GM23248 (cell line): Measurements from ENCODE around the gene ELOB. TPM values are rescaled to one million over a fixed set of nuclear protein-coding genes. Genes with fewer than 3 reads are reported as not detected.

Experiments used
- DNase-seq: peaks from one replicate; pipeline ENCODE4 v3.0.0-alpha.2; 2015
- H2AFZ ChIP-seq: fragments of 200-600 bp; sonication (generic); 2 replicates; pipeline ENCODE4 v1.6.1; 2016; ENCODE audit warnings: antibody characterized with exemption
- H3F3A ChIP-seq: fragments of 200-600 bp; sonication (generic); 2 replicates; pipeline ENCODE4 v1.6.1; 2016; ENCODE audit warnings: mild to moderate bottlenecking, antibody characterized with exemption, mixed run types; ENCODE audit not compliant: insufficient read depth
- H3K27ac ChIP-seq: fragments of 200-600 bp; sonication (generic); 2 replicates; pipeline ENCODE4 v1.5.1; 2016; ENCODE audit warnings: mild to moderate bottlenecking
- H3K27me3 ChIP-seq: fragments of 200-600 bp; sonication (generic); replicated peaks from 2 replicates; pipeline ENCODE4 v1.6.1; 2016; ENCODE audit warnings: mild to moderate bottlenecking; ENCODE audit not compliant: insufficient read depth
- H3K36me3 ChIP-seq: fragments of 200-600 bp; sonication (generic); 2 replicates; pipeline ENCODE4 v1.6.1; 2016; ENCODE audit warnings: low read depth, mild to moderate bottlenecking
- H3K4me1 ChIP-seq: fragments of 200-600 bp; sonication (generic); 2 replicates; pipeline ENCODE4 v1.6.1; 2016; ENCODE audit warnings: mild to moderate bottlenecking; ENCODE audit not compliant: insufficient read depth
- H3K4me2 ChIP-seq: fragments of 200-600 bp; sonication (generic); one replicate; pipeline ENCODE4 v1.6.1; 2016; ENCODE audit warnings: mild to moderate bottlenecking; ENCODE audit not compliant: unreplicated experiment
- H3K4me3 ChIP-seq: fragments of 200-600 bp; sonication (generic); 2 replicates; pipeline ENCODE4 v1.5.1; 2016; ENCODE audit warnings: mild to moderate bottlenecking
- H3K79me2 ChIP-seq: fragments of 200-600 bp; sonication (generic); 2 replicates; pipeline ENCODE4 v1.6.1; 2016; ENCODE audit warnings: mild to moderate bottlenecking; ENCODE audit not compliant: insufficient read depth
- H3K9ac ChIP-seq: fragments of 200-600 bp; sonication (generic); 2 replicates; pipeline ENCODE4 v1.6.1; 2016; ENCODE audit warnings: mild to moderate bottlenecking
- H3K9me2 ChIP-seq: fragments of 200-600 bp; sonication (generic); 2 replicates; pipeline ENCODE4 v1.6.1; 2016; ENCODE audit warnings: mixed run types, mild to moderate bottlenecking, moderate library complexity; ENCODE audit not compliant: insufficient read depth
- H3K9me3 ChIP-seq: fragments of 200-600 bp; sonication (generic); one replicate; pipeline ENCODE4 v1.6.1; 2017; ENCODE audit warnings: low read depth
- H4K20me1 ChIP-seq: fragments of 200-600 bp; sonication (generic); 2 replicates; pipeline ENCODE4 v1.6.0; 2016; ENCODE audit not compliant: insufficient read depth
- EZH2 ChIP-seq: fragments of 200-600 bp; sonication (generic); IDR thresholded peaks from 2 replicates; pipeline ENCODE4 v1.6.1; 2018; ENCODE audit warnings: antibody characterized with exemption, mild to moderate bottlenecking; ENCODE audit not compliant: insufficient read depth, poor library complexity, severe bottlenecking
- EZH2phosphoT487 ChIP-seq: fragments of 200-600 bp; sonication (generic); IDR thresholded peaks from 2 replicates; pipeline ENCODE4 v1.6.1; 2018; ENCODE audit warnings: antibody characterized with exemption, moderate library complexity, mild to moderate bottlenecking, low read depth; ENCODE audit not compliant: insufficient read depth
- WGBS, 2 experiments: methylation state at CpG; one replicate each; pipeline ENCODE4 v1.1.6; 2015 to 2017; ENCODE audit warnings: low lambda C conversion rate in 2 of 2, low coverage in 1 of 2; ENCODE audit errors: missing lambda C conversion rate in 2 of 2; 5-methylcytosine and 5-hydroxymethylcytosine counted together
- in situ Hi-C: fragments of 300-500 bp; cut with MboI; formaldehyde crosslinking; loops from 2 replicates; pipeline ENCODE4 v1.15.0; 2020
- polyA plus RNA-seq: library from polyadenylated mRNA; unstranded; fragments of >200 nt; fragmentation: Nextera tagmentation; extraction: Ambion mirVana; gene quantifications from 2 replicates; pipeline ENCODE4 v1.2.1, GENCODE V29; 2016
- total RNA-seq: library from RNA; depleted of rRNA; stranded (reverse); fragments of >200 nt; shearing (Covaris generic); gene quantifications from 2 replicates; pipeline ENCODE4 v1.2.3, GENCODE V29; 2014

ELOB gene
- total and polyA plus RNA-seq, 2 experiments from 2014 or later, result 320 to 565 TPM

DNA sequence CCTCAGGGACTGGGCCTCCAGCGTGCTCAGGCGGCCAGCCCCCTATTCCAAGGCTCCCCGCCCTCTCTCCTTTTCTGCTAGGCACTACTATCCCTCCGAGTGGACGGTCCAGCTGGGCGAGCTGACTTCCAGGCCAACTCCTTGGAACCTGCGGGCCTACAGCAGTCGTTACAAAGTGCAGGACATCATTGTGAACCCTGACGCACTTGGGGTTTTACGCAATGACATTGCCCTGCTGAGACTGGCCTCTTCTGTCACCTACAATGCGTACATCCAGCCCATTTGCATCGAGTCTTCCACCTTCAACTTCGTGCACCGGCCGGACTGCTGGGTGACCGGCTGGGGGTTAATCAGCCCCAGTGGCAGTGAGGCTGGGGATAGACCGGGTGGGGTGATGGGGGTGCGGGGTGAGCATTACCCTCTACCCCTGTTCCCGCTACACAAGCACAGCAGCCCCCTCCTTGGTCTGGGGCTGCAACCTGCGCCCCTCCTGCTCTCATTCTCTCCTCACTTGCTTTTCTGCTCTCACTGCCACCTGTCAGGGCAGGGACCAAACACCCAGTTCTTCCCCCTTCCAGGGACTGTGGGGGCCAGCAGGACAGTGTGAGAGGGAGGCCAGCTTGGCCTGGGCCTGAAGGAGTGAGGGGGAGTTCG is 22.3 kb upstream of the ELOB start:
- Histone ChIP-seq H4K20me1 (no peaks in the 10 kb centered on the region), H3K4me2 (no peak overlapping the region), H3K4me3 (no peak overlapping the region), H3K9me3 (no peaks in the 10 kb centered on the region), H3K27ac (no peak overlapping the region), H2AFZ (no peak overlapping the region), H3K9me2 (no peaks in the 10 kb centered on the region), H3K4me1 (no peaks in the 10 kb centered on the region), H3K36me3 (no peaks in the 10 kb centered on the region), H3F3A (no peaks in the 10 kb centered on the region), H3K9ac (no peak overlapping the region), H3K27me3 (peaks cover 33% of the 10 kb centered on the region), H3K79me2 (no peaks in the 10 kb centered on the region)
- no peak for DNase-seq
- TF ChIP-seq EZH2phosphoT487 (no peak), EZH2 (no peak)
- WGBS, 2 experiments, result 73% methylated on average over 20 to 21 of the region's 21 CpGs
- in situ Hi-C loops, result no loop called here

DNA sequence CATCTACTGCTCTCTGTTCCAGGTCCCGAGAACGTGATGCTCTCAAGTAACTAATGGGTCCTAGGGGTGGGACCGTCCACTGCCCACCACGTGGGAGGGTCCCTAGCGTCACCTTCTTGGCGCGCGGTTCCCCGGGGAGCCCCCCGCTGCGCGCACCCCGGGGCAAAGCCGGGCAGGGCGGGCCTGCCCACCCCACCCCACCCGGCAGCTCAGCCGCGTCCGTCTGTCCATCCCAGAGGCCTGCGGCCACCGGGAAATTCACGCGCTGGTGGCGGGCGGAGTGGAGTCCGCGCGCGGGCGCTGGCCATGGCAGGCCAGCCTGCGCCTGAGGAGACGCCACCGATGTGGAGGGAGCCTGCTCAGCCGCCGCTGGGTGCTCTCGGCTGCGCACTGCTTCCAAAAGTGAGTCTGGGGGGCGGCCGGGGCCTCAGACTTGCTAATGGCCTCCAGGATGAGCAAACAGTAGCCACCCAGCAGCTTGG is 21.7 kb upstream of the ELOB start:
- H3K27me3 ChIP-seq, result peaks cover 29% of the 10 kb centered on the region
- H3K36me3 ChIP-seq, result no peaks in the 10 kb centered on the region
- no peak overlapping the region for H3K9ac ChIP-seq
- H3K4me3 ChIP-seq, result no peak overlapping the region
- H3K27ac ChIP-seq, result no peak overlapping the region
- H3F3A ChIP-seq, result no peaks in the 10 kb centered on the region
- H3K9me3 ChIP-seq, result no peaks in the 10 kb centered on the region
- H3K9me2 ChIP-seq, result no peaks in the 10 kb centered on the region
- H3K4me1 ChIP-seq, result no peaks in the 10 kb centered on the region
- no peak for DNase-seq
- TF ChIP-seq EZH2, result no peak
- no peak for TF ChIP-seq EZH2phosphoT487
- no peak overlapping the region for H2AFZ ChIP-seq
- no peaks in the 10 kb centered on the region for H3K79me2 ChIP-seq
- in situ Hi-C loops, result no loop called here
- no peaks in the 10 kb centered on the region for H4K20me1 ChIP-seq
- no peak overlapping the region for H3K4me2 ChIP-seq
- 68 to 71% methylated on average over 30 to 37 of the region's 39 CpGs for WGBS, 2 experiments

DNA sequence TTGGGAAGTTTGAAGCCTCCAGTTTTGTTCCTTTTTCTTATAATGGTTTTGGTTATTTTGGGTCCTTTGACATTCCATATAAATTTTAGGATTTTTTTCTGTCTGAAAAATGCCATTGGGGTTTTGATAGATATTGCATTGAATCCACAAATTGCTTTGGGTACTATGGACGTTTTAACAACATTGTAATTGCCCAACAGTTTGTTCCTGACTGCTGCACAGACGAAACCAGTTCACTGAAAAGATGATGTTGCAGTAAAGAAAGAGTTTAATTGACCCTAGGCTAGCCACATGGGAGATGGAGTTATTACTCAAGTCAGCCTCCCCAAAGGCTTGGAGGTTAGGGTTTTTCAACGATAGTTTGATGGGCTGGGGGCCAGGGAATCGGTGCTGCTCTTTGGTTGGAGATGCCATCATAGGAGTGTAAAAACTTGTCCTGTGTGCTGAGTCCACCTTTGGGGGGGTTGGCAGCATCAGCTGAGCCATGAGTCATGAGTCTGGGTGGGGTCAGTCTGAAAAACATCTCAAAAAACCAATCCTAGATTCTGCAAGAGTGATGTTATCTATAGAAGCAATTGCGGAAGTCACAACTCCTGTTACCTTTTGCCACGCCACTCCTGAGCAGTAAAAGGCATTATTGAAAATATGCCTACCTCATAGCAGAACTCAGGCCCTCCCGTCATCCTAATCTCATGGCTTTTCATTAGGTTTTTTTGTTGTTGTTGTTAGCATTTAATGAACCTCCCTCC is 18.5 kb upstream of the ELOB start:
- no peak overlapping the region for H3K27ac ChIP-seq
- no peaks in the 10 kb centered on the region for H3K9me2 ChIP-seq
- no peaks in the 10 kb centered on the region for H3K9me3 ChIP-seq
- no peak overlapping the region for H3K4me3 ChIP-seq
- H3K4me2 ChIP-seq, result no peak overlapping the region
- no peaks in the 10 kb centered on the region for H3F3A ChIP-seq
- no peak overlapping the region for H2AFZ ChIP-seq
- H3K79me2 ChIP-seq, result no peaks in the 10 kb centered on the region
- TF ChIP-seq EZH2, result no peak
- no peak for TF ChIP-seq EZH2phosphoT487
- WGBS, 2 experiments, result 54 to 56% methylated on average over 7 of the region's 7 CpGs
- H3K4me1 ChIP-seq, result no peaks in the 10 kb centered on the region
- in situ Hi-C loops, result no loop called here
- DNase-seq, result no peak
- H4K20me1 ChIP-seq, result no peaks in the 10 kb centered on the region
- H3K9ac ChIP-seq, result no peak overlapping the region
- no peaks in the 10 kb centered on the region for H3K36me3 ChIP-seq
- peaks cover 57% of the 10 kb centered on the region for H3K27me3 ChIP-seq

DNA sequence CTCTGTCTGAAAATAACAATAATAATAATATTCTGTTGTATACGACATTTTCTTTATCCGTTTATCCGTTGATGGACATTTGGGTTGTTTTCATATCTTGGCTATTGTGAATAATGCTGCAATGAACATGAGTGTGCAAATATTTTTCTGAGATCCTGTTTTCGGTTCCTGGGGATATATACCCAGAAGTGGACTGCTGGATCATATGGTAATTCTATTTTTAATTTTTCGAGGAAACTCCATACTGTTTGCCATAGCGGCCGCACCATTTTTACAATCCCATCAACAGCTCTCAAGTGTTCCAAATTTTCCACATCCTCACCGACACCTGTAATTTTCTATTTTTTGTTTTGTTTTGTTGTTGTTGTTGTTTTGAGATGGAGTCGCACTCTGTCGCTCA is 15.9 kb upstream of the ELOB start:
- Histone ChIP-seq H3K36me3 (no peaks in the 10 kb centered on the region), H4K20me1 (no peaks in the 10 kb centered on the region), H3K27ac (no peak overlapping the region), H3F3A (no peaks in the 10 kb centered on the region), H3K9me3 (no peaks in the 10 kb centered on the region), H3K79me2 (no peaks in the 10 kb centered on the region), H3K9me2 (no peaks in the 10 kb centered on the region), H3K4me1 (no peaks in the 10 kb centered on the region), H3K27me3 (peaks cover 69% of the 10 kb centered on the region), H2AFZ (no peak overlapping the region), H3K4me3 (no peak overlapping the region), H3K9ac (no peak overlapping the region), H3K4me2 (no peak overlapping the region)
- in situ Hi-C loops, result no loop called here
- WGBS, 2 experiments, result 60 to 62% methylated on average over 10 of the region's 10 CpGs
- TF ChIP-seq EZH2phosphoT487 (no peak), EZH2 (no peak)
- no peak for DNase-seq
